Panc1 (cell line): ENCODE results near the gene ACP3. TPM values are rescaled to one million over a fixed set of nuclear protein-coding genes. Genes with fewer than 3 reads are reported as not detected.

Experiments
- ATAC-seq: fragments of 200-7000 bp; cut with Tn5 transposase; 2 replicates; pipeline ENCODE4 v1.9.1; 2020; ENCODE audit warnings: mild to moderate bottlenecking, moderate library complexity
- BruUV-seq: library from RNA; stranded (reverse); fragments of 400-500 nt; replicated peaks from 2 replicates; lab custom pipeline; 2021; lab: Mats Ljungman, UMichigan
- CTCF ChIA-PET: fragments of 300-600 bp; sonication (Branson Sonifier 250); formaldehyde crosslinking; loops from one replicate; lab custom pipeline; 2022; ENCODE audit warnings: antibody characterized with exemption; lab: Charles Lee
- POLR2A ChIA-PET: fragments of 300-600 bp; sonication (Branson Sonifier 250); formaldehyde crosslinking; loops from one replicate; lab custom pipeline; 2022; ENCODE audit warnings: antibody characterized with exemption; lab: Charles Lee
- DNase-seq: peaks from one replicate; pipeline ENCODE4 v3.0.0-alpha.2; 2010; ENCODE audit warnings: low read depth, low spot score
- H3K27ac ChIP-seq: 2 replicates; pipeline ENCODE4 v1.5.1; 2011; ENCODE audit warnings: mild to moderate bottlenecking, low read length, inconsistent platforms
- H3K27me3 ChIP-seq: fragments of 200-500 bp; sonication (Bioruptor generic); 2 replicates; pipeline ENCODE4 v1.6.0; 2014; ENCODE audit warnings: low read length, inconsistent platforms; ENCODE audit not compliant: control insufficient read depth, insufficient read depth
- H3K36me3 ChIP-seq: fragments of 200-500 bp; sonication (Bioruptor generic); 2 replicates; pipeline ENCODE4 v1.5.1; 2014; ENCODE audit warnings: inconsistent platforms, mild to moderate bottlenecking, low read length, moderate library complexity; ENCODE audit not compliant: control insufficient read depth, insufficient read depth
- H3K4me1 ChIP-seq: 2 replicates; pipeline ENCODE4 v1.5.1; 2011; ENCODE audit warnings: inconsistent platforms, mild to moderate bottlenecking, low read length, moderate library complexity; ENCODE audit not compliant: control insufficient read depth, insufficient read depth
- H3K4me3 ChIP-seq, 2 experiments: 2 replicates each; pipeline ENCODE4 v1.5.1; 2011 to 2012; ENCODE audit warnings: low read depth in 2 of 2, low read length in 2 of 2, mild to moderate bottlenecking in 2 of 2, inconsistent platforms in 1 of 2, moderate library complexity in 1 of 2
- H3K9me3 ChIP-seq: fragments of 200-500 bp; sonication (Bioruptor generic); 2 replicates; pipeline ENCODE4 v1.5.1; 2014; ENCODE audit warnings: low read depth, mild to moderate bottlenecking, inconsistent platforms, low read length, moderate library complexity; ENCODE audit not compliant: control insufficient read depth, insufficient read depth
- CTCF ChIP-seq: fragments of 450-650 bp; IDR thresholded peaks from 2 replicates; pipeline ENCODE4 v1.5.1; 2017; ENCODE audit warnings: mild to moderate bottlenecking
- POLR2AphosphoS5 ChIP-seq: IDR thresholded peaks from 2 replicates; pipeline ENCODE4 v1.6.1; 2012; ENCODE audit warnings: mild to moderate bottlenecking, low read depth, low read length, moderate library complexity
- REST ChIP-seq, 2 experiments: IDR thresholded peaks; 2 replicates each; pipeline ENCODE4 v1.6.1; 2011 to 2012; ENCODE audit warnings: low read depth in 2 of 2, control low read depth in 1 of 2, low read length in 1 of 2, mild to moderate bottlenecking in 1 of 2, moderate library complexity in 1 of 2; ENCODE audit not compliant: insufficient read depth in 1 of 2
- SIN3A ChIP-seq: IDR thresholded peaks from 2 replicates; pipeline ENCODE4 v1.6.1; 2012; ENCODE audit warnings: low read depth, mild to moderate bottlenecking, low read length, moderate library complexity, borderline replicate concordance; ENCODE audit not compliant: insufficient read depth
- TCF7L2 ChIP-seq: IDR thresholded peaks from 2 replicates; pipeline ENCODE4 v1.6.1; 2011; ENCODE audit warnings: mild to moderate bottlenecking, low read depth, low read length, inconsistent platforms
- in situ Hi-C: cut with HindIII; loops from 2 replicates; pipeline ENCODE4 v1.10.0; 2016; ENCODE audit warnings: low sequenced_read_pairs, low pct_unique_long_range_greater_than_20kb
- intact Hi-C: fragments of 100-400 bp; cut with micrococcal nuclease; formaldehyde crosslinking; loops from one replicate; pipeline ENCODE4 v1.10.0; 2022; ENCODE audit not compliant: unreplicated experiment
- total RNA-seq: library from RNA; stranded (reverse); gene quantifications from one replicate; pipeline ENCODE4 v1.2.1, GENCODE V29; 2021; ENCODE audit not compliant: unreplicated experiment

ACP3 gene
- total RNA-seq, 1 experiment from 2014 or later, result not detected

DNA sequence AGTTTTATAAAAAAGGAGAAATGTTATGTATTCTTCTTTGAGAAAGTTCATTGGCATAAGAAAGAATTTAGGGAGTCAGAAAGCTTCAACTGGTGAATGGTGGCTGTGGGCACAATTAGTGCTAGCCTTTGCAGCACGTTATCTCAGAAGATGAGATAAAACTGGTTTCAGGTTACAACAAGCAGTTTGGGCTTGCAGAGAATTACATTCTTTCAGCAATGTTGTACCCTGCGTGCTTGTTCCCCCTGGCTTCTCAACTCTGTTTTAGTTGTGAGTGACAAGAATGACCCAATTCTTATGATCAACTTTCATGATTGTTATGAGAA, 31.6 kb upstream of the ACP3 start:
- no TSS peak for BruUV-seq
- ATAC-seq (no peak), DNase-seq (no peak)
- intact Hi-C loops (no loop called here), in situ Hi-C loops (no loop called here)
- ChIA-PET POLR2A (no interaction called here), CTCF (no interaction called here)
- Histone ChIP-seq H3K4me1 (no peaks in the 10 kb centered on the region), H3K36me3 (no peaks in the 10 kb centered on the region), H3K4me3 (no peak overlapping the region), H3K27ac (no peak overlapping the region), H3K9me3 (no peaks in the 10 kb centered on the region), H3K27me3 (peaks cover 4% of the 10 kb centered on the region; the same call in 1 of the 2 replicates)
- no peak for TF ChIP-seq REST (IDR thresholded peaks at IDR 0.05; ENCODE audit: insufficient read depth in 1 of 2, low read depth in 2 of 2, low read length in 1 of 2)
- TF ChIP-seq CTCF, result no peak
- no peak for TF ChIP-seq POLR2AphosphoS5
- no peak for TF ChIP-seq TCF7L2
- TF ChIP-seq SIN3A, result no peak

DNA sequence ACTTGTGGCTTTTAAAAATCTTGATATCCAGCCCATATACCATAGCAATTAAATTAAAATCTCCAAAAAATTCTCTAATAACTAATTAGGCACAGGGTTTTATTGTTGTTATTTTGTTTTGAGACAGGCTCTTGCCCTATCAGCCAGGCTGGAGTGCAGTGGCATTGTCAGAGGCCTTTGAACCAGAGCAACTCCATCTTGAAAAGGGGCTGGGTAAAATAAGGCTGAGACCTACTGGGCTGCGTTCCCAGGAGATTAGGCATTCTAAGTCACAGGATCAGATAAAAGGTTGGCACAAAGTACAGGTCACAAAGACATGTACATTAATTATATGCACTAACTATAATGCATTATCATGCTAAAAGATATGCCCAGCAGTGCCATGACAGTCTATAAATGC, 31.2 kb upstream of the ACP3 start:
- ATAC-seq (no peak), DNase-seq (no peak)
- Histone ChIP-seq H3K4me1 (no peaks in the 10 kb centered on the region), H3K36me3 (no peaks in the 10 kb centered on the region), H3K9me3 (no peaks in the 10 kb centered on the region), H3K27ac (no peak overlapping the region), H3K27me3 (peaks cover 4% of the 10 kb centered on the region; the same call in 1 of the 2 replicates), H3K4me3 (no peak overlapping the region)
- TF ChIP-seq TCF7L2 (no peak), POLR2AphosphoS5 (no peak), CTCF (no peak), SIN3A (no peak), REST (IDR thresholded peaks at IDR 0.05; ENCODE audit: insufficient read depth in 1 of 2, low read depth in 2 of 2, low read length in 1 of 2) (no peak)
- no TSS peak for BruUV-seq
- in situ Hi-C loops, result no loop called here
- intact Hi-C loops, result no loop called here
- POLR2A ChIA-PET, result no interaction called here
- CTCF ChIA-PET, result no interaction called here
